Small intestine (tissue), 7 donors: ENCODE measurements around the gene LCNL1. TPM values are rescaled to one million over a fixed set of nuclear protein-coding genes. Genes with fewer than 3 reads are reported as not detected.

Experiments used
- DNase-seq, 2 donors: peaks; one replicate each; pipeline versions ENCODE4 v3.0.0 to v3.0.0-alpha.2; 2013
- FAIRE-seq: peaks from 2 replicates; lab custom pipeline; 2012; peaks lifted over from hg19 to GRCh38; lab: Jason Lieb, UNC
- H3K27ac ChIP-seq, 3 donors: one replicate each; pipeline ENCODE4 v1.5.1; 2013; ENCODE audit warnings: low read length in 2 of 3, mild to moderate bottlenecking in 2 of 3, control low read depth in 1 of 3, inconsistent platforms in 1 of 3, low read depth in 1 of 3, moderate library complexity in 1 of 3
- H3K27me3 ChIP-seq, 3 donors: one replicate each; pipeline ENCODE4 v1.6.1; 2013; ENCODE audit warnings: low read length in 3 of 3, inconsistent platforms in 1 of 3; ENCODE audit not compliant: control insufficient read depth in 3 of 3, insufficient read depth in 3 of 3
- H3K36me3 ChIP-seq, 3 donors: one replicate each; pipeline ENCODE4 v1.6.1; 2013; ENCODE audit warnings: low read length in 3 of 3, inconsistent platforms in 1 of 3, low read depth in 1 of 3, mild to moderate bottlenecking in 1 of 3, moderate library complexity in 1 of 3; ENCODE audit not compliant: control insufficient read depth in 3 of 3, insufficient read depth in 2 of 3
- H3K4me1 ChIP-seq, 3 donors: one replicate each; pipeline ENCODE4 v1.6.1; 2013; ENCODE audit warnings: low read length in 2 of 3, inconsistent platforms in 1 of 3, low read depth in 1 of 3, mild to moderate bottlenecking in 1 of 3, moderate library complexity in 1 of 3; ENCODE audit not compliant: control insufficient read depth in 3 of 3, insufficient read depth in 2 of 3
- H3K4me3 ChIP-seq, 3 donors: one replicate each; pipeline ENCODE4 v1.5.1; 2013; ENCODE audit warnings: low read length in 3 of 3, control low read depth in 1 of 3, inconsistent platforms in 1 of 3, low read depth in 1 of 3, mild to moderate bottlenecking in 1 of 3, moderate library complexity in 1 of 3
- H3K9me3 ChIP-seq, 2 donors: one replicate each; pipeline ENCODE4 v1.6.1; 2013; ENCODE audit warnings: low read depth in 1 of 2, low read length in 1 of 2; ENCODE audit not compliant: control insufficient read depth in 2 of 2, insufficient read depth in 1 of 2
- WGBS, 3 donors: extraction: QIAGEN DNeasy Blood & Tissue Kit; methylation state at CpG; one replicate each; pipeline ENCODE4 v1.1.7; 2013; 5-methylcytosine and 5-hydroxymethylcytosine counted together
- polyA plus RNA-seq, 4 donors: library from polyadenylated mRNA; stranded (reverse) in 3 of 4; unstranded in 1 of 4; fragments of 200-250 nt in 3 of 4; fragments of 120-200 nt in 1 of 4; gene quantifications; one replicate each; pipeline versions ENCODE4 v1.2.1 to v1.2.3, GENCODE V29; 2013
- donor health status: healthy with polysubstance abuse.
- donor health status: control.
- donor health status: control.
- donor health status: Bipolar disorder and iron deficiency.
- donor health status: healthy.

Gene LCNL1
- polyA plus RNA-seq, 4 donors: 0.07 to 0.16 TPM; not detected in 2

DNA sequence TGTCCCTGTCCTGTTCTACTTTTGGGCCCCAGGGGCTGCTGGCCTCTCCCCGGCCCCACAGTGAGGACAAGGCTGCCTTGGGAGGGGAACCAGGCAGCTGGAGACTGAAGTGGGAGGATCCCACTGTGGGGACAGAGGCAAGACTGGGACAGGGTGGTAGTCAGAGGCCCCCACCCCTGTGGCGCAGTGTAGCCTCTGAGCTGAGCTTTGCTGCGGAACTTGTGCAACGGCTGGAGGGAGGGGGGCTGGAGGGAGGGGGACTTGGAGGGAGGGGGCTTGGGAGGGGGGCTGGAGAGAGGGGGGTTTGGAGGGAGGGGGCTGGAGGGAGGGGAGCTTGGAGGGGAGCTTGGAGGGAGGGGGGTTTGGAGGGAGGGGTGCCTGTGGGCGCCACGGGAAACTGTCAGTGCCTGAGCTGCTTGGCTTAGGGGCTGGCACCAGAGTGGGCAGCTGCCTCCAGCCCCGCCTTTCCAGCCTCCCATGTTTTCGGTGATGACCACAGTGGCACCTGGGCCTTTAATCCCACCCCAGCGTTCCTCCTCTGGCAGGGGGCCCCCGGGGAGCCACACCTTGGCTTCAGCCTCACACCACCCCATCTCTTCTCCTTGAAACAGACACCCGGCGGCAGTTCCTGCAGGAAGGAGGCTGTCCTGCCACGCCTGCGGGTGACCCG is 51.4 kb downstream of the LCNL1 start:
- H3K27me3 ChIP-seq: peaks cover 0 to 2% (median 0%) of the 10 kb centered on the region in 3 donors
- WGBS, 3 donors: 19 to 36% (median 34%) methylated on average over 13 to 15 of the region's 15 CpGs
- DNase-seq (no peak), FAIRE-seq (no peak)
- H3K4me3 ChIP-seq: no peak overlapping the region
- H3K9me3 ChIP-seq: no peaks in the 10 kb centered on the region
- H3K36me3 ChIP-seq: peaks cover 0 to 8% (median 0%) of the 10 kb centered on the region in 3 donors
- no peak overlapping the region for H3K27ac ChIP-seq
- peaks cover 0 to 45% (median 0%) of the 10 kb centered on the region in 3 donors for H3K4me1 ChIP-seq

DNA sequence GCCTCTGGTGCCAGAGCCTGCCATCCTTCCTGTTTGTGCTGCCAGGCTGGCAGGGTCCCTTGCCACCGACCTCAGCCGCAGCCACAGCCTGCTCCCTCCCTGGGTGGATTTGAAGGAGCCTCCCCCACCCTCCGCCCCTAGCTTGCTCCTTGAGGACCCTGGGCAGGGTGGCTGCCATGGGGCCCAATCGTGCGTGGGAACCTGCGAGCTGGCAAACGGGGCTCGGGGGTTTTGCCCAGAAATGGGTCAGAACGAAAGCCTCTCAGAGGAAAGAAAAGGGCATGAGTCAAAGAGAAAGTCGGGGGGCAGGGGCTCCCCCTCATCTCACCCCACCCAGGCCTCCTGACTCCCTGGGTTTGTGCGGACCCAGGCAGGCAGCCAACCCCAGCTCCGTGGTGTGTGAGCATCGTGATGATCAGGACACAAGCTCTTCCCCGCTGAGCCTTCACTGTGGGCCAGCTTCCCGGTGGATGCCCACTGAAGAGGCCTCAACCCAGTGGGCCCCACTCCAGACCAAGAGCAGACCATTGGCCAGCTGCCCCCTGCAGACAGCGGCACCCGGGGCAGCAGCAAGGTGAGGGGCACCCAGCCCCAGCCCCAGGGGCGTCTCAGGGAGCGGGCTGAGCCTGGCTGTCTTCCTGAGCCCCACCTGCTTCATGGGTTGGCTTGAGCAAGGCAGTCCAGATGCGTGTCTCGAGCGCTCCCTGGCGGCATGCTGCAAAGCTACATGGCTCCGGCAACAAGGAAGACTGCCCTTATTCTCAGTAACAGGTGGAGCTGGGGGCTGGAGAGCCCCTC is 52.1 kb downstream of the LCNL1 start:
- DNase-seq: peak; percentile 81 to 91
- no peaks in the 10 kb centered on the region for H3K9me3 ChIP-seq
- H3K4me1 ChIP-seq: peaks cover 0 to 39% (median 0%) of the 10 kb centered on the region in 3 donors
- H3K27ac ChIP-seq: no peak overlapping the region
- no peak for FAIRE-seq
- WGBS, 3 donors: 6 to 18% (median 8%) methylated on average over 22 to 24 of the region's 24 CpGs
- no peaks in the 10 kb centered on the region for H3K27me3 ChIP-seq
- H3K36me3 ChIP-seq: peaks cover 0 to 15% (median 0%) of the 10 kb centered on the region in 3 donors
- H3K4me3 ChIP-seq: no peak overlapping the region

Other genes starting within 250 kb of the LCNL1 start
- 1 to 10 TPM in 3 of 4 donors, not detected in 1; 1.1 to 8.4 (median 4.7) TPM for gene LCN10, start 240.1 kb upstream of the LCNL1 start, polyA plus RNA-seq
- gene LCN6, start 234.5 kb upstream of the LCNL1 start, polyA plus RNA-seq: 10 to 100 TPM in 1 of 4 donors, 1 to 10 TPM in 2, not detected in 1; 1.4 to 21.5 (median 2.2) TPM
- gene LCN8, start 224.8 kb upstream of the LCNL1 start, polyA plus RNA-seq: under 1 TPM in 1 of 4 donors, not detected in 3; 0.16 TPM
- gene LCN15, start 218.5 kb upstream of the LCNL1 start, polyA plus RNA-seq: 10 to 100 TPM in 2 of 4 donors, 1 to 10 TPM in 1, under 1 TPM in 1; 0.46 to 38.5 (median 8.8) TPM
- gene TMEM141, start 191.6 kb upstream of the LCNL1 start, polyA plus RNA-seq: 100 to 1,000 TPM; 148 to 518 (median 194) TPM
- gene CCDC183, start 186.7 kb upstream of the LCNL1 start, polyA plus RNA-seq: 10 to 100 TPM in 1 of 4 donors, 1 to 10 TPM in 2, under 1 TPM in 1; 0.40 to 37.9 (median 2.1) TPM
- gene RABL6, start 175.0 kb upstream of the LCNL1 start, polyA plus RNA-seq: 100 to 1,000 TPM in 1 of 4 donors, 10 to 100 TPM in 3; 75.5 to 114 (median 82.3) TPM
- 10 to 100 TPM in 1 of 4 donors, 1 to 10 TPM in 3; 1.1 to 11.6 (median 2.6) TPM for gene AJM1, start 140.5 kb upstream of the LCNL1 start, polyA plus RNA-seq
- gene PHPT1, start 133.6 kb upstream of the LCNL1 start, polyA plus RNA-seq: 100 to 1,000 TPM; 111 to 337 (median 169) TPM
- gene MAMDC4, start 130.6 kb upstream of the LCNL1 start, polyA plus RNA-seq: 1,000 to 10,000 TPM in 1 of 4 donors, 1 to 10 TPM in 3; 4.6 to 1,156 (median 8.9) TPM
- gene EDF1, start 116.7 kb upstream of the LCNL1 start, polyA plus RNA-seq: 1,000 to 10,000 TPM in 2 of 4 donors, 100 to 1,000 TPM in 2; 556 to 1,582 (median 1,008) TPM
- 10 to 100 TPM; 11.2 to 20.9 (median 13.8) TPM for gene TRAF2, start 96.5 kb upstream of the LCNL1 start, polyA plus RNA-seq
- gene FBXW5, start 38.3 kb upstream of the LCNL1 start, polyA plus RNA-seq: 100 to 1,000 TPM in 3 of 4 donors, 10 to 100 TPM in 1; 96.1 to 262 (median 181) TPM
- 100 to 1,000 TPM in 1 of 4 donors, 10 to 100 TPM in 3; 13.6 to 106 (median 61.3) TPM for gene C8G, start 37.8 kb upstream of the LCNL1 start, polyA plus RNA-seq
- gene LCN12, start 30.7 kb upstream of the LCNL1 start, polyA plus RNA-seq: 10 to 100 TPM in 1 of 4 donors, 1 to 10 TPM in 2, not detected in 1; 2.2 to 88.7 (median 3.4) TPM
- gene PTGDS, start 5.5 kb upstream of the LCNL1 start, polyA plus RNA-seq: 10 to 100 TPM in 2 of 4 donors, 1 to 10 TPM in 1, under 1 TPM in 1; 0.86 to 38.0 (median 19.4) TPM
- gene PAXX, start 9.4 kb downstream of the LCNL1 start, polyA plus RNA-seq: 10 to 100 TPM; 33.7 to 85.9 (median 75.5) TPM
- gene CLIC3, start 13.6 kb downstream of the LCNL1 start, polyA plus RNA-seq: 1 to 10 TPM in 2 of 4 donors, under 1 TPM in 1, not detected in 1; 0.81 to 6.2 (median 1.4) TPM
- 10 to 100 TPM in 2 of 4 donors, 1 to 10 TPM in 2; 3.4 to 29.0 (median 8.8) TPM for gene ABCA2, start 45.2 kb downstream of the LCNL1 start, polyA plus RNA-seq
- gene FUT7, start 49.1 kb downstream of the LCNL1 start, polyA plus RNA-seq: under 1 TPM in 2 of 4 donors, not detected in 2; 0.09 to 0.90 TPM
- gene NPDC1, start 63.2 kb downstream of the LCNL1 start, polyA plus RNA-seq: 10 to 100 TPM; 18.3 to 84.6 (median 33.7) TPM
- 10 to 100 TPM in 2 of 4 donors, 1 to 10 TPM in 2; 5.5 to 16.5 (median 8.3) TPM for gene ENTPD2, start 71.1 kb downstream of the LCNL1 start, polyA plus RNA-seq
- gene SAPCD2, start 87.6 kb downstream of the LCNL1 start, polyA plus RNA-seq: 10 to 100 TPM in 2 of 4 donors, 1 to 10 TPM in 1, under 1 TPM in 1; 0.81 to 22.2 (median 7.0) TPM
- 10 to 100 TPM in 1 of 4 donors, 1 to 10 TPM in 2, under 1 TPM in 1; 0.89 to 25.8 (median 5.3) TPM for gene UAP1L1, start 94.5 kb downstream of the LCNL1 start, polyA plus RNA-seq
- 10 to 100 TPM; 40.3 to 69.4 (median 42.5) TPM for gene MAN1B1, start 104.0 kb downstream of the LCNL1 start, polyA plus RNA-seq
- 100 to 1,000 TPM in 3 of 4 donors, 10 to 100 TPM in 1; 66.2 to 179 (median 121) TPM for gene DPP7, start 131.7 kb downstream of the LCNL1 start, polyA plus RNA-seq
- under 1 TPM in 2 of 4 donors, not detected in 2; 0.79 to 0.92 TPM for gene GRIN1, start 156.2 kb downstream of the LCNL1 start, polyA plus RNA-seq
- gene LRRC26, start 187.1 kb downstream of the LCNL1 start, polyA plus RNA-seq: 10 to 100 TPM in 1 of 4 donors, 1 to 10 TPM in 2, under 1 TPM in 1; 0.67 to 13.0 (median 1.4) TPM
- gene TMEM210, start 189.1 kb downstream of the LCNL1 start, polyA plus RNA-seq: not detected
- gene ANAPC2, start 205.6 kb downstream of the LCNL1 start, polyA plus RNA-seq: 10 to 100 TPM; 20.0 to 44.2 (median 37.0) TPM
- 100 to 1,000 TPM in 2 of 4 donors, 10 to 100 TPM in 2; 68.9 to 146 (median 103) TPM for gene SSNA1, start 205.7 kb downstream of the LCNL1 start, polyA plus RNA-seq
- gene TPRN, start 217.7 kb downstream of the LCNL1 start, polyA plus RNA-seq: 10 to 100 TPM; 34.1 to 98.4 (median 65.9) TPM
- 10 to 100 TPM; 33.0 to 38.2 (median 35.0) TPM for gene TMEM203, start 222.7 kb downstream of the LCNL1 start, polyA plus RNA-seq
- 10 to 100 TPM in 2 of 4 donors, 1 to 10 TPM in 2; 9.2 to 15.3 (median 12.1) TPM for gene NDOR1, start 222.7 kb downstream of the LCNL1 start, polyA plus RNA-seq
- gene RNF208, start 239.2 kb downstream of the LCNL1 start, polyA plus RNA-seq: 10 to 100 TPM in 1 of 4 donors, 1 to 10 TPM in 3; 2.7 to 10.8 (median 8.3) TPM
- 10 to 100 TPM in 1 of 4 donors, 1 to 10 TPM in 1, under 1 TPM in 2; 0.57 to 70.0 (median 1.5) TPM for gene CYSRT1, start 242.2 kb downstream of the LCNL1 start, polyA plus RNA-seq
- 10 to 100 TPM in 1 of 4 donors, under 1 TPM in 1, not detected in 2; 0.03 to 83.7 TPM for gene RNF224, start 244.5 kb downstream of the LCNL1 start, polyA plus RNA-seq
- gene SLC34A3, start 247.9 kb downstream of the LCNL1 start, polyA plus RNA-seq: 10 to 100 TPM in 1 of 4 donors, under 1 TPM in 3; 0.21 to 30.3 (median 0.85) TPM